ENCODE measurements around the gene CTRL.

CTRL gene

DNA sequence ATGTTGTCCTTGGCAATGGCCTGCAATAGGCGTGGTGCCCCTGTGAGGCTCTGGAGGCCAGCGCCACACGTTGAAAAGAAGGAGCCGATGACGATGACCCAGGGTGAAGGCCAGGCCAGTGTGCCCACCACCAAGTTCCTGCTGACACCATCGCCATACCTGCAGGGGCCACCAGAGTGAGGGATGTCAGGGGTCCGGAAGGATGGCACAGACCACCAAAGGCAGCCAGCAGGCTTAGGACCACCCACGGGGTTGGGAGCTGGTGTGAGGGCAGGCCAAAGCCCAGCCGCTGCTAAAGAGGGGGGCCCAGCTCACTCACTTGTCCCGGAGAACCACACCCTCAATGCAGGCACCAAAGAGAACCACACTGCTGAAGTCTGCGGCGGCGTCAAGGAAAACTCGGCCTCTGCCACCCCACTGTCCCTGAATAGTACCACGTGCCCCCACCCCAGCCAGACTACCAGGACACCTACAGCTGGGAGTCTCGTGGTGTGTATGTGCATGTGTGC is 18.7 kb upstream of the CTRL start:
- no peak for DNase-seq (ENCODE audit: low read depth)
- TF ChIP-seq, protein P1, sequence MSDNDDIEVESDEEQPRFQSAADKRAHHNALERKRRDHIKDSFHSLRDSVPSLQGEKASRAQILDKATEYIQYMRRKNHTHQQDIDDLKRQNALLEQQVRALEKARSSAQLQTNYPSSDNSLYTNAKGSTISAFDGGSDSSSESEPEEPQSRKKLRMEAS (IDR thresholded peaks at IDR 0.05; ENCODE audit: low read depth, low read length) = no peak
- TF ChIP-seq, protein P2, sequence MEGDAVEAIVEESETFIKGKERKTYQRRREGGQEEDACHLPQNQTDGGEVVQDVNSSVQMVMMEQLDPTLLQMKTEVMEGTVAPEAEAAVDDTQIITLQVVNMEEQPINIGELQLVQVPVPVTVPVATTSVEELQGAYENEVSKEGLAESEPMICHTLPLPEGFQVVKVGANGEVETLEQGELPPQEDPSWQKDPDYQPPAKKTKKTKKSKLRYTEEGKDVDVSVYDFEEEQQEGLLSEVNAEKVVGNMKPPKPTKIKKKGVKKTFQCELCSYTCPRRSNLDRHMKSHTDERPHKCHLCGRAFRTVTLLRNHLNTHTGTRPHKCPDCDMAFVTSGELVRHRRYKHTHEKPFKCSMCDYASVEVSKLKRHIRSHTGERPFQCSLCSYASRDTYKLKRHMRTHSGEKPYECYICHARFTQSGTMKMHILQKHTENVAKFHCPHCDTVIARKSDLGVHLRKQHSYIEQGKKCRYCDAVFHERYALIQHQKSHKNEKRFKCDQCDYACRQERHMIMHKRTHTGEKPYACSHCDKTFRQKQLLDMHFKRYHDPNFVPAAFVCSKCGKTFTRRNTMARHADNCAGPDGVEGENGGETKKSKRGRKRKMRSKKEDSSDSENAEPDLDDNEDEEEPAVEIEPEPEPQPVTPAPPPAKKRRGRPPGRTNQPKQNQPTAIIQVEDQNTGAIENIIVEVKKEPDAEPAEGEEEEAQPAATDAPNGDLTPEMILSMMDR (IDR thresholded peaks at IDR 0.05; ENCODE audit: low read depth, low read length) = no peak

DNA sequence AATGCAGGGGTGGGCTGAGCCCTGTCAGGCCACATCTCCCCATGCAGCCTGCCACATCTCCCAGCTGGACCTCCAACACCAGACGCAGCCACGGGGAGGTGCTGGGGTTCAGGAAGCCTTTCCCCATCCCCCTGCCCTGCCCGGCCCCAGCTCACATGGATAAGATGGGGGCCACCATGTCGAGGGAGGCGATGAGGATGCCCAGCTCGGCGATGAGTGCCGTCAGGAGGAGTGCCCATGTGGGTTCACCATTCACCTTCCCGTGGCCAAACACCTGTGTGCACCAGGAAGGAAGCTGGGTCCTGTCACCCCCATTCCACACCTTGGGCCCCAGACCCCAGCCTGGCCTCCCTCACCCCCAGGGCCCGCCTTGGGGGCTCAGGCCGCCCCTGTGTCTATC is 18.0 kb upstream of the CTRL start:
- no peak for TF ChIP-seq POLR2A (IDR thresholded peaks at IDR 0.05; ENCODE audit: extremely low read depth, insufficient read length)
- no peak for TF ChIP-seq MYC (IDR thresholded peaks at IDR 0.05; ENCODE audit: low read depth, low read length)
- TF ChIP-seq, protein P2 (IDR thresholded peaks at IDR 0.05; ENCODE audit: low read depth, low read length) = no peak
- TF ChIP-seq, protein P1 (IDR thresholded peaks at IDR 0.05; ENCODE audit: low read depth, low read length) = no peak
- DNase-seq (ENCODE audit: low read depth) = no peak
- H3K4me3 ChIP-seq (ENCODE audit: low read depth, low read length) = no peak overlapping the region

More for the DNA sequence above, 18.7 kb upstream of the CTRL start:
- H3K4me3 ChIP-seq (ENCODE audit: low read depth, low read length) = no peak overlapping the region

DNA sequence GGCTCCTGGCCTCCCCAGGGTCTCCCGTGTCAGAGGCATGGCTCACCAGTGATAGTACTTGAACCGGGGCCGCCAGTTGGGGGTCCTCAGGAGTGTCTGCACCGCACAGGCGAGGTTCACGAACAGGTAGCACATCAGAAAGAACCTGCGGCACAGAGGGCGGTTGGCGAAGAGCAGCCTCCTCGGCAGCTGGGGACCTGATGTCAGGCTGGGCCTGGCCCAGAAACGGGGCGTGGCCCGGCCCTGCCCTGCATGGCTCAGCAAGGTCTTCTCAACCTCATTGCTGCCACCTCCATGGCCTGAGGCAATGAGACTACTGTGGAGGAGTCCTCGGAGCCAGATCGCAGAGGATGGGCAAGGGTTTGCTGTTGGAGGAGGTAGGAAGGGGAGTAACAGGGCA is 16.4 kb upstream of the CTRL start:
- TF ChIP-seq POLR2A (IDR thresholded peaks at IDR 0.05; ENCODE audit: extremely low read depth, insufficient read length) = no peak
- TF ChIP-seq MYC (IDR thresholded peaks at IDR 0.05; ENCODE audit: low read depth, low read length) = no peak
- TF ChIP-seq, protein P2 (IDR thresholded peaks at IDR 0.05; ENCODE audit: low read depth, low read length) = no peak
- TF ChIP-seq, protein P1 (IDR thresholded peaks at IDR 0.05; ENCODE audit: low read depth, low read length) = no peak
- H3K4me3 ChIP-seq (ENCODE audit: low read depth, low read length) = no peak overlapping the region
- DNase-seq (ENCODE audit: low read depth) = no peak

DNA sequence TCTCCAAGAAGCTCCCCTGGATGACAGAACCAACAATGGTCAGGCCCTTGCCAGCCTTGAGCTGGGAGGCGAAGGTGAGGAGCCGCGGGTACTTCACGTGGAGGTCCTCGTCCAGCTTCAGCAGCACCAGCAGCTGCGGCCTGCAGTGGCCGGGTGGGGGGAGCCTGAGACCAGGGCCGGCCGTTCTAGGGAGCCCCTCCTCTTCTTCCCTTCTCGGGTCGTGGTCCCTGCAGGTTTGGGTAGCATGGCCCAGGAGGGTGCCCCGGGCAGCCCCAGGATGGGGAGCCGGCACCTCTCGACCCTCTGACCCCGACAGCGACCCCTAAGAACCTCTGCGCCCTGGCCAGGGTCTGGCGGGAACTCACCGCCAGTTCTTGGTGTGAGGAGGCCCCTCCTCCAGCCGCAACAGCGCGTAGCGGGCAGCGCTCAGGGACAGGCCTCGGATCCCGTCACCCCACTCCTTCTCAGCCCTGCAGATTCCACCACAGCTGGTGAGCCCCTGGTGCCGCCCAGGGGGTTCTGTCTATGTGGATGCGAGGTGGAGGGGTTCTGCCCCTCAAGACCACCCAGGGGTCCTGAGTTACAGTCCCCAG is 15.4 kb upstream of the CTRL start:
- no peak for TF ChIP-seq POLR2A (IDR thresholded peaks at IDR 0.05; ENCODE audit: extremely low read depth, insufficient read length)
- TF ChIP-seq, protein P2 (IDR thresholded peaks at IDR 0.05; ENCODE audit: low read depth, low read length) = no peak
- TF ChIP-seq, protein P1 (IDR thresholded peaks at IDR 0.05; ENCODE audit: low read depth, low read length) = no peak
- no peak for DNase-seq (ENCODE audit: low read depth)
- H3K4me3 ChIP-seq (ENCODE audit: low read depth, low read length) = no peak overlapping the region

DNA sequence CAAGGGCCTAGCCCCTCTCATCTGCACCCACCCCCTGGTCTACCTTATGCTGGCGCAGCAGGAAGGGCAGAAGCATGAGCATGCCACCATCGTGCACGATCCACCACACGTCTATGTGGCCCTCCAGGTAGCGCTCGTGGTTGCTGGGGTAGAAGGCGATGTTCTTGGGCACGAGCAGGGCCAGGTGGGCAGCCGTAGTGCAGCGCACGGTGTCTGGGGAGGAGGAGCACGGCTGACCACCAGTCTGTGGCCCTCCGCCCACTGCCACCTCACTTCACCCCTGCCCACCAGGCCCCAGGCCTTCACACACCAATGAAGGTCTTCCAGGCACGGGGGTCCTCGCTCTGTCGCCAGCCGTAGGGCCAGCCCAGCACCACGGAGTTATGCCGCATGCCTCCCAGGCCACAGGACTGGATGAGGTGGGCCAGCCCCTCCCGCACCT is 14.5 kb upstream of the CTRL start:
- H3K4me3 ChIP-seq (ENCODE audit: low read depth, low read length) = no peak overlapping the region
- DNase-seq (ENCODE audit: low read depth) = no peak
- TF ChIP-seq MYC (IDR thresholded peaks at IDR 0.05; ENCODE audit: low read depth, low read length) (no peak), POLR2A (IDR thresholded peaks at IDR 0.05; ENCODE audit: extremely low read depth, insufficient read length) (no peak)
- TF ChIP-seq, protein P2 (IDR thresholded peaks at IDR 0.05; ENCODE audit: low read depth, low read length) = no peak
- TF ChIP-seq, protein P1 (IDR thresholded peaks at IDR 0.05; ENCODE audit: low read depth, low read length) = no peak

All from NB4 (cell line).